SU-DHL-6 (cell line): Measurements from ENCODE around the gene FASLG.

Experiments used
- EZH2phosphoT487 ChIP-seq: fragments of 200-600 bp; sonication (generic), shearing (Covaris generic); conservative IDR thresholded peaks from 2 replicates; pipeline ENCODE4 v1.6.1; 2018; ENCODE audit warnings: mild to moderate bottlenecking, antibody characterized with exemption, low read length, moderate library complexity, mixed read lengths
- TF ChIP-seq, protein P1 (sequence below): fragments of 200-600 bp; sonication (generic); IDR thresholded peaks from one replicate; pipeline ENCODE4 v1.5.1; 2017; ENCODE audit warnings: antibody characterized with exemption, mild to moderate bottlenecking, low read length, moderate library complexity; ENCODE audit not compliant: insufficient read depth, poor library complexity, severe bottlenecking

DNA sequence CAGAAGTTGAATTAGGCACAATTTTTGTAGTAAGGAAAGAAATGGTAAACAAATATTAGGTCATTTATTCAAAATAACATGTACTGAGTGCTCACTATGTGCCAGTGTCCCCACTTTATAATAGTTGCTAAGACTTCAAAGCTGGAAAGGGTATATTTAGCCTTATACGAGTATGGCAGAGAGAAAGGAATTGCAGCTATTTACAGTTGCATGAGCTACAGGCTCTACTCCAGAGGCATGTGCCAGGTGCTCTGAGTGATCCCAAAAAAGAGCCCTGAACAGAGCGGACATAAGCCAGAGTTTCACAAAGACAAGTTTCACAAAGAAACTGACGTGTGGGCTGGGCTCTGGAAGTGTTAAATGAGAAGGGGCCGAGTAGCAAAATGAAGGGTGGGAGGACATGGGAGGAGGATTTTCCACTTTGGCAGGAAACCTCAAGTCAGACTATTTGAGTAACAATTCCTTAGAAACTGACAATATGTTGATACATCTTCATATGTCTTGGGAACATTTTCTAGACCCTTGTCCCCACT is 40.9 kb downstream of the FASLG start:
- TF ChIP-seq, protein P1, sequence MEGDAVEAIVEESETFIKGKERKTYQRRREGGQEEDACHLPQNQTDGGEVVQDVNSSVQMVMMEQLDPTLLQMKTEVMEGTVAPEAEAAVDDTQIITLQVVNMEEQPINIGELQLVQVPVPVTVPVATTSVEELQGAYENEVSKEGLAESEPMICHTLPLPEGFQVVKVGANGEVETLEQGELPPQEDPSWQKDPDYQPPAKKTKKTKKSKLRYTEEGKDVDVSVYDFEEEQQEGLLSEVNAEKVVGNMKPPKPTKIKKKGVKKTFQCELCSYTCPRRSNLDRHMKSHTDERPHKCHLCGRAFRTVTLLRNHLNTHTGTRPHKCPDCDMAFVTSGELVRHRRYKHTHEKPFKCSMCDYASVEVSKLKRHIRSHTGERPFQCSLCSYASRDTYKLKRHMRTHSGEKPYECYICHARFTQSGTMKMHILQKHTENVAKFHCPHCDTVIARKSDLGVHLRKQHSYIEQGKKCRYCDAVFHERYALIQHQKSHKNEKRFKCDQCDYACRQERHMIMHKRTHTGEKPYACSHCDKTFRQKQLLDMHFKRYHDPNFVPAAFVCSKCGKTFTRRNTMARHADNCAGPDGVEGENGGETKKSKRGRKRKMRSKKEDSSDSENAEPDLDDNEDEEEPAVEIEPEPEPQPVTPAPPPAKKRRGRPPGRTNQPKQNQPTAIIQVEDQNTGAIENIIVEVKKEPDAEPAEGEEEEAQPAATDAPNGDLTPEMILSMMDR: no peak
- TF ChIP-seq EZH2phosphoT487: no peak
